Stimulated activated CD4-positive, alpha-beta T cell treated with anti-CD3 and anti-CD28 coated beads, Interleukin-15, amount 100 ng/mL, for 24 hours (primary cell): ENCODE data around the gene CERK.
"Not testable (repeated sequence)": the region's sequence is repeated elsewhere in the genome, so short reads cannot be mapped to it uniquely, and the experiment has no call there.

Experiments
- DNase-seq: peaks from one replicate; pipeline ENCODE4 v3.0.0-alpha.2; 2020

Gene CERK

DNA sequence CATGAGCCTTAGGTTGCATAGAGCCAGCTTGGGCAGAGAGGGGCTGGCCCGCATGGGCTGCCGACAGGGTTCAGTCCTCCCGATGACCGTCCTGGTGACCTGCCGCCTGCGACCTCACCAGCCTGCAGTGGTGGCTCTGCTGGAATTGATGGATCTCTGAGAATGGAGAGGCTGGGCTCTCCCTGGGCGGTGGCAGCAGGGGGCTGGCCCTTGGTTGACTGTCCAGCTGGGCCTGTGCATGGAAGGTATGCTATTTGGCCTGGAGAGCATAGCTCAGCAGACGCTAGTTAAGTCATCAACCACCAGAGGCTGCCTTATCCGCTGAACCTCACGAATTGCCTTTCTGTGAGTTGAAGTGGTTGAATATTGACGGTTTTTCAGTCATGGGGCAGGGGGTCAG lies 98.2 kb downstream of the CERK start:
- DNase-seq = no peak

DNA sequence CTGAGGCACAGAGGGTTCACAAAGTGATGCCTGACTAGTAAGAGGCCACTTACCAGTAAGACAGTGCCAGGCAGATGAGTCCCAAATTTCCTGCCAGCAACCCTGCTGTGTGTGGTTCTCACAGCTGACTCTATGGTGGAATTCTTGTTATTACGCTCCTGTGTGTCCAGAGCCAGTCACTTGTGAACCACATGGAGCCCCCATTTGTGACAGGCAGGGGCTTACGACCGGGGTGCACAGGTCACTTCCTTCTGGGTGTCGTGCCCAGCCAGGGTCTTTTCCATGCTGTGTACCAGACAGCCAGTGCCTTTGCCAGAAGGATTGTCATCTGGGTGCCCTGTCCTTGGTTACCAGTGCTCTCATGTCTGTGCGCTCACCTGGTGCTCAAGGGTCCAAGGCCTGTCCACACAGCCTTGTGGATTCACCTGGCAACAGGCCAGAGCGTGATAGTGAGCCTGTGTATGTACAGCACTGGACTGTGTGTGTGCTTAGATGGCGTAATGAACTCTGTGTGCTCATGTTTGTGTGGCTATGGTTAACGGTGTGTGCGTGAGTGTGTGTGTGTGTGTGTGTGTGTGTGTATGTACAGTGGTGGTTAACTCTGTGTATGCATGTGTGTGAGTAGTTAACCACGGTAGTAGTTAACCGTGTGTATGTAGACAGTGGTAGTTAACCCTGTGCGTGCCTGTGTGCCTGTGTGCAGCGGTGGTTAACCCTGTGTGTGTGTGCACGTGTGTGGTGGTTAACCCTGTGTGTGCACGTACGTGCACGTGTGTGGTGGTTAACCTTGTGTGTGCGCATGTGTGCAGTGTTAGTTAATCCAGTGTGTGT lies 99.2 kb downstream of the CERK start:
- no peak for DNase-seq

DNA sequence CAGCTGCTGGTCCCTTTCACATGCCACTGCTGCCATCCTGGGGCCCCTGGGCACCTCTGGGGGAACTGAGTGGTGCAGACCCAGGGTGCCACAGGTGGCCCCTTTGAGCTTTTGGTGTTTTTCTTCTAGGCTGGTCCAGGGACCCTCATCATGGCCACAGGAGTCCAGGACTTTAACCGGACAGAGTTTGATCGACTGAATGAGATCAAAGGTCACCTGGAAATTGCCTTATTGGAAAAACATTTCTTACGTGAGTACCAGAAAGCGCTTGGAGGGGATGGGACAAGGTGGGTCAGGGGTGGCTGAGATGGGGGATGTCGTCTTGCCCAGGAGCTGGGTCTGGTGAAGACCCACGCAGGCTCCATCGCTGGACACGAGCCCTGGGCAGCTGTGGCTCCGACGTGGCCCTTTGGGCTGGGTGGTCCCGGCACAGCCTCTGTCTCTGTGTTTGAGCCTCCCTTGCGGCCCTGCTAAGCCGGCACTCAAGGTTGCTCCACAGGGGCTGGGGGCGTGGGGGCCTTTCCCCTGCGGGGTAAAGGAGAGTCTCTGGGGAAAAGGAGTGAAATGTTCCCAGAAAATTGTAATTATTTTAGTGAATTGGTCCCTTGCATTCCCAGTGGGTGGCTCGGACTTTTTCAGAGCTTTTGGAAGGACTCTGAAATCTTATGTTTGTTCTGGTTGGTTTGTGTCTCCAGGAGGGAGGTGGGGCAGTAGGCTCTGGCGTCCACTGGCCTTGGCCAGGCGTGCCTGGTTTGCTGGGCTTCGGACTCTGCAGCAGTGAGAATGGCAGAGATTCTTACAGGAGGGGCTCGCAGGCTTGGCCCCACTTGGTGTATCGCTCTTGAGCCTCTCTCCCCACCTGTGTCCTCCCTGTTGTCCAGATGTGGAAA lies 100.1 kb downstream of the CERK start:
- no peak for DNase-seq

DNA sequence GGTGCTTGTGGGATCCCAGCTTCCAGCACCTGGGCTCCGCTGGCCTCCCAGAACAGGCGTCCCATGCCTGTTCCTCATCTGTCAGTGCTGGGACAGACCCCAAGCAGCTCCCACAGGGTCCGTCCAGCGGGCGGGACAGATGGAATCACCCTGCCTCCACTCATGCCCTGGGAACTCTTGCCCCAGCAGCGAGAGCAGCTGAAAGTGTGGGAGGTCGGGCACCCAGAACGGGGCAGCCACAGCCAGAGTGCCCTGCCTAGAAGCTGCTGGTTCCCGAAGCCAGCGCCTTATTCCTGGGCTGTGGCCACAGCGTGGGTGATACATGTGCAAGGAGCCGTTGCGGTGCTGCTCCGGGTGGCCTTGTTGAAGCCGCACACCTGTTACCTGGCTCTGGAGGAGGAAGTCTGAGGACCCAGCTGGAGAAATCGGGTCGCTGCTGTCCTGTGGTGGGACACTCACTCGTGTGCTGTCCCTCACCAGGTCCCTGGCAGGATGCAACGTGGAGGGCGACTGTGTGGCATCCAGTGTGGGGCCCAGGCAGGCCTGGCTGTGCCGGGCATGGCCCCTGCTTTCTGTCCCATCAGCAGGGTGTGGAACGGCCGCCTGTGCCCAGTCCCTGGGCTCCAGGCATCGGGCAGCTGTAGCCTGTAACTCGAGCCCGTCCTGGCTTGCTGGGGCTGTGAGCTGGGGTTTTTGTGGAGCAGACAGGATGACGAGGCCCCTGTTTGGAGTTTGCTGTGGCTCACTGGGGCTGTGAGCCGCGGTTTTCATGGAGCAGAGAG lies 101.6 kb downstream of the CERK start:
- no peak for DNase-seq

DNA sequence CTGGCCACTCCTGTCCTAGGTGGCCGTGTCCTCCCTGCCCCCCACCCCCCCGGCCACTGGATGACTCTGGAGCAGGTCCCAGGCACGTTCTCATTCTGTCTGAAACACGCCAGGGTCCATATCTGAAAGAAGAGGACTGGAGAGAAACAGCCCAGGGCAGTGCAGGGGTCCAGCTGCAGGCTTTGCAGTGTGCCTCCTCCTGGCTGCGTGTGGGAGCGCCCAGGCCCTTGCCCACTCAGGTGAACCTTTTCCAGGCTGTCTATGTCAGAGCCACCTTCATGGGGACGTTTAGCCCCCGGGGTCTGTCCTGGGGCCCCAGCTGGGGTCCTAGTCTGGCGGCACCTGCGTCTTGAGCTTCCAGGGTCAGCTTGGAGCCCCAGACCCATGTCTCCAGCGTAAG lies 102.3 kb downstream of the CERK start:
- no peak for DNase-seq

DNA sequence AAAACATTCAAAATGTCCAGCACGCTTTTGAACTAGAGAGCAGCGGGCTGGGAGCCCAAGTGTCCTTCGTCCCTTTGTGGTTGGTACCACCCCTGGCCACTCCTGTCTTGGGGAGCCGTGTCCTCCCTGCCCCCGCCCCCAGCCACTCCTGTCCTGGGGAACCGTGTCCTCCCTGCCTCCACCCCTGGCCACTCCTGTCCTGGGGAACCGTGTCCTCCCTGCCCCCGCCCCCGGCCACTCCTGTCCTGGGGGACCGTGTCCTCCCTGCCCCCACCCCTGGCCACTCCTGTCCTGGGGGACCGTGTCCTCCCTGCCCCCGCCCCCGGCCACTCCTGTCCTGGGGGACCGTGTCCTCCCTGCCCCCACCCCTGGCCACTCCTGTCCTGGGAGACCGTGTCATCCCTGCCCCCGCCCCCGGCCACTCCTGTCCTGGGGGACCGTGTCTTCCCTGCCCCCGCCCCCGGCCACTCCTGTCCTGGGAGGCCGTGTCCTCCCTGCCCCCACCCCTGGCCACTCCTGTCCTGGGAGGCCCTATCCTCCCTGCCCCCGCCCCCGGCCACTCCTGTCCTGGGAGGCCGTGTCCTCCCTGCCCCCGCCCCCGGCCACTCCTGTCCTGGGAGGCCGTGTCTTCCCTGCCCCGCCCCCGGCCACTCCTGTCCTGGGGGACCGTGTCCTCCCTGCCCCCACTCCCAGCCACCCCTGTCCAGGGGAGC lies 102.9 kb downstream of the CERK start:
- DNase-seq = not testable (repeated sequence)
